ENCODE measurements around the gene RNF103.

The RNF103 gene

DNA sequence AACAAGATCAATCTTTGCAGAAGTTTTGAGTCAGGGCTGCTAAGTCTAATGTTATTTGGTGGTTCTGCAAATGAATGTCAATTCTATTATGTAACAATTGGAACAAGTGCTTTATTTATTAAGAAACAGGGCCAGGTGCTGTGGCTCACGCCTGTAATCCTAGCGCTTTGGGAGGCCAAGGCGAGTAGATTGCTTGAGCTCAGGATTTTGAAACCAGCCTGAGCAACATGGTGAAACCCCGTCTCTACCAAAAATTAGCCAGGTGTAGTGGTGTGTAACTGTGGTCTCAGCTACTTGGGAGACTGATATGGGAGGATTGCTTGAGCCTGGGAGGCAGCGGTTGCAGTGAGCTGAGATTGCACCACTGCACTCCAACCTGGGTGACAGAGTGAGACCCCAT is 13.2 kb upstream of the RNF103 start:
- no peak for DNase-seq (ENCODE audit: low read depth)
- H3K4me3 ChIP-seq (replicated peaks; ENCODE audit: low read depth, low read length): no peak overlapping the region
- TF ChIP-seq CTCF (IDR thresholded peaks at IDR 0.05; ENCODE audit: low read length, missing control alignments): no peak

DNA sequence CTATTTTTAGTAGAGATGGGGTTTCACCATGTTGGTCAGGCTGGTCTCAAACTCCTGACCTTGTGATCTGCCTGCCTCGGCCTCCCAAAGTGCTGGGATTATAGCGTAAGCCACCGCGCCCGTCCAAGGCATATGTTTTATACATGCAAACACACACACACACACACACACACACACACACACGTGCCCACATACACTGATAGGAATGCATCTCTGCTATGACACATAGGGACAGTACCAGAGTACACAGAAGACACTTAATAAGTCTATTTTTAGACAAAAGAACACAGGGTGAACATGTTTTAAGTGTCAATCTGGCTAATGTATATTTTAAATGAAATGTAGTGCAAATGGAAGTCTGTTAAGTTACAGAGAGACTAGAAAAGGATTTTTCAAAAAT is 10.7 kb upstream of the RNF103 start:
- no peak overlapping the region for H3K4me3 ChIP-seq (replicated peaks; ENCODE audit: low read depth, low read length)
- no peak for TF ChIP-seq CTCF (IDR thresholded peaks at IDR 0.05; ENCODE audit: low read length, missing control alignments)
- DNase-seq (ENCODE audit: low read depth): no peak

- no peak for TF ChIP-seq CTCF (IDR thresholded peaks at IDR 0.05; ENCODE audit: low read length, missing control alignments)
- DNase-seq (ENCODE audit: low read depth): no peak
- H3K4me3 ChIP-seq (replicated peaks; ENCODE audit: low read depth, low read length): no peak overlapping the region
These were observed 9.5 kb upstream of the RNF103 start for GRCh38 chr2:86633155-86633651.

GRCh38 chr2:86632672-86633071 is 9.0 kb upstream of the RNF103 start:
- no peak for DNase-seq (ENCODE audit: low read depth)
- H3K4me3 ChIP-seq (replicated peaks; ENCODE audit: low read depth, low read length): no peak overlapping the region
- no peak for TF ChIP-seq CTCF (IDR thresholded peaks at IDR 0.05; ENCODE audit: low read length, missing control alignments)

DNA sequence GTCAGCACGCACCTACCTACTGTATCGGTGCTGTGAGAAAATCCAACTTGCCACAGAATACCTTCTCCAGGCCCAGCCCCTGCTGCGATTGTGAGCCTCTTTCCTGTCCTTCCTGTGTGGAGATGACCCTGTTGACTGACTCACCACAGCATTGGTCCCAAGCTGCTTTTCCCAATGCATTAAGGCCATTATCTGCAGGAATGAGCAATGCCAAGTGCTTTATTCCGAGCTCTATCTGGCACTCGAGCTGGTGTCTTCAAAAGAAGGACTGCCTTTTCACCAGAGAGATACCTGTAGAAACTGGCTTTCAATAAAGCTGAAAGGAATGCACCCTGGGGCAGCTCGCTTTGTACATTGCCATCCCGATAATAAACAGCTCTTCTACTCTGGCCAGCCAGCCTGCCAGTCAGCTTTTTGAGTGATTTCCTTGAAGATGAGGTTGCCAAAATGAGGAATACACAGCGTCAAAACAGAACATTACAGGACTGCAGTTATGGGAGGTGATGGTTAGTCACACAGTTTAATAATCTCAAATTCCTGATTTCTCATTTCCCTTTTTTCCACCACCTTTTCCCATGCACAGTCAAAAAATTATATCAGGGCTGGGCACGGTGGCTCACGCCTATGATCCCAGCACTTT is 8.3 kb upstream of the RNF103 start:
- no peak for TF ChIP-seq CTCF (IDR thresholded peaks at IDR 0.05; ENCODE audit: low read length, missing control alignments)
- H3K4me3 ChIP-seq (replicated peaks; ENCODE audit: low read depth, low read length): no peak overlapping the region
- no peak for DNase-seq (ENCODE audit: low read depth)

- DNase-seq (ENCODE audit: low read depth): no peak
- TF ChIP-seq CTCF (IDR thresholded peaks at IDR 0.05; ENCODE audit: low read length, missing control alignments): no peak
- no peak overlapping the region for H3K4me3 ChIP-seq (replicated peaks; ENCODE audit: low read depth, low read length)
These were observed 4.4 kb upstream of the RNF103 start for GRCh38 chr2:86628091-86628522.

- TF ChIP-seq CTCF (IDR thresholded peaks at IDR 0.05; ENCODE audit: low read length, missing control alignments): no peak
- no peak overlapping the region for H3K4me3 ChIP-seq (replicated peaks; ENCODE audit: low read depth, low read length)
- no peak for DNase-seq (ENCODE audit: low read depth)
These were observed 3.9 kb upstream of the RNF103 start for GRCh38 chr2:86627550-86627949.
